HG03432 (cell line): ENCODE results near the gene POLN.
"Not testable (repeated sequence)": the region's sequence is repeated elsewhere in the genome, so short reads cannot be mapped to it uniquely, and the experiment has no call there.

ENCODE experiments used
- ATAC-seq: cut with Tn5 transposase; IDR thresholded peaks from one replicate; pipeline ENCODE4 v1.9.1; 2021; ENCODE audit warnings: mild to moderate bottlenecking, moderate library complexity; ENCODE audit not compliant: unreplicated experiment

Gene POLN

DNA sequence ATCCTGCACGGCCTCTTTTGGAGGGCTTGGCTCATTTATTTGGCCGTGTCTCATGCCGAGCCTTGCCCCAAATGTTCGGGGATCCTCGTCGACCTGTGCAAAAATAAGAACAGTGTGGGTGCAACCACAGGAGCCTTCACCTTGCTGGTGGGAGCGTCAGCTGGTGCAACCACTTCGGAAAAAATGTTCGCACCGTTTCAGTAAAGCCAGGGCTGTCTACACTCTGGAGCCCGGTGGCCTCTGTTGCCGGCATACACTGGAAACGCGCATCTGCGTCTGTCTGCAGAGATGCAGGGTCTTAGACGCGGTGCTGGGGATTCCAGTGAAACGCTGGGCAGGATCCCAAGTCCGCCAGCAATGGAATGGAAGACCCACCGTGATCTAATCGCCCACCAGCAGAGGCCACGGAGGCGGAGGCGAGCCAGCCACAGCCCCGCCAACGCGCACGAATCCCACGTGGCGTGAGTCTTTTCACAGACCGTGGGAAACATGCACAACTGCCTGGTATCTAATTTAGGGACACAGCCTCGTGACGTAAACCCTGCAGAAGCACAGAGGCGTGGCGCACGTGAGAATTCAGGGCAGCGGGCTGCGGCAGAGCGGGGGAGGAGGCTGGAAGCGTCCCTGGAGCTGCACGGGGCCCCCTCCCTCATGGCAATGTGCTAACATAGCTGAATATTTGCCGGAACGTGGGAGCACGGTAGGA lies 33.8 kb upstream of the POLN start:
- no peak for ATAC-seq

DNA sequence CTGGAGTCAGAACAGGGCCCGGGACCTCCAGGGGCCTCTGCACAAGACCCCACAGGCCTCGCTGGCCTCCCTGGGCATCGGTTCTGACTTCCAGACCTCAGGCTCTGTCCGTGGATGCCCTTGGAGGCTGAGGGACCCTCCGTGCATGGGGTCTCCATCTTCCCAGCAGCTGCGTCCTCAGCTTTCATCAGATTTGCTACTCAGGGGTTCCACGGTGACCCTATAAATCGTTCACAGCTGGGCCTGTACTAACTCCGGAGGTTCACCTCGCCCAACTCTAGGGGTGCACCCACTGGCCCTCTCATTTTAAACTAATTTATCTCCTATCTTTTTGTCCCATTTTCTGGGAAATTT lies 33.1 kb upstream of the POLN start:
- not testable (repeated sequence) for ATAC-seq

DNA sequence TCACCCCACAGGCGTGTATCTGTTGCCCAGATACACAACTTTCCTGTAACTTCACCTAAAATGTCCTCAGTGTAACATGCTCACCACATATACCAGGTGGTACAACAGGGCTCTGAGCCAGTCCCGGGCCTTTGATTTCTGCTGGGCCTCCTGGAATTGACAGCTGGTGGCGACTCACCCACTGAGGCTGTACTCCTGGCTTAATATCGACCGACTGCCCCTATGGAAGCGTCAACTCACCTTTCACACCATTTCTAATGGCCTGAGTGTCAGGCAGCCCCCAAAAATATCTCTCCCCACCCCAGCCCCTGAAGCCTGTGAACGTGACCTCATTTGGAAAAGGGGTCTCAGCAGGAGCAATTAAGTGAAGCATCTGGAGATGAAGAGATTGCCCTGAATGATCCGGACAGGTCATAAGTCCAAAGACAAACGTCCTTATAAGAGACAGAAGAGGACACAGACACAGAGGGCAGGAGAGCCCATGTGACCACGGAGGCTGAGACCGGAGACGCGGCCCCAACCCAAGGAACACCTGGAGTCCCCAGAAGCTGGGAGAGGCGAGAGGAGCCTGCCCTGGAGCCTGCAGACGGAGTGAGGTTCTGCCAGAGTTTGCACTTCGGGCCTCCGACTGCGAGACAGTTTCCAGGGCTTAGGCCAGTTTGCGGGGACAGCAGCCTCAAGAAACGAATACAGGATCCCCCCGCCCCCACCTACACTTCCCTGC lies 32.6 kb upstream of the POLN start:
- ATAC-seq = no peak

DNA sequence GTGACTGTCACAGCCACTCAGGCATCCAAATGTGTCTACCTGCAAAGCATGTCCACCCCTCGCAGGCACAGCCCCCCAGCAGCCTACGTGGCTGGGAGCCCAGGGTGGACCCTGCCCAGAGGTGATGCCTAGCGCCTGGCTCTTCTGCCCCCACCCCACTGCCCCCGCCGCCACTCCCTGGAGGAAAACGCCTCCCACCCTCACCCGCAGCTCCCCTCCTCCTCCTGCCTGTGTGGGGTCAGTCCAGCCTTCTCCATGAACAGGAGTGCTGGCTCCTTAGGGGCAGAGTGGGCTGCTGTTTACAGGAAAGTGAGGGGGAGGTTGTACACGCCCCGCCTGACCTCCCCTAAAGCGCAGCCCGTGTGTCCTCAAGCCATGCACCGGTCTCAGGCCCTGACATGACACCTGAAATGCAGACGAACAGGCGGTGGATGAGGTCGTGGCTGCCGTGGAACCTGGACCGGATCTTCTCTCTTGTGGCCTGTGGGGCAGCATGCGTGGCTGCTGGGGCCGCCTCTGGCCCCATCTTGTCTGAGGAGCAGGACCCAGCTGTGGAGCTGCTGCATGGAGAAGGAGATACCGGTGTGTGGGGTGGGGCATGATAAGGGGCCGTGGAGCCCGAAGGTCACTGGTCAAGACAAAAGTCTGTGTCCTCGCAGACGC lies 31.9 kb upstream of the POLN start:
- ATAC-seq = no peak

DNA sequence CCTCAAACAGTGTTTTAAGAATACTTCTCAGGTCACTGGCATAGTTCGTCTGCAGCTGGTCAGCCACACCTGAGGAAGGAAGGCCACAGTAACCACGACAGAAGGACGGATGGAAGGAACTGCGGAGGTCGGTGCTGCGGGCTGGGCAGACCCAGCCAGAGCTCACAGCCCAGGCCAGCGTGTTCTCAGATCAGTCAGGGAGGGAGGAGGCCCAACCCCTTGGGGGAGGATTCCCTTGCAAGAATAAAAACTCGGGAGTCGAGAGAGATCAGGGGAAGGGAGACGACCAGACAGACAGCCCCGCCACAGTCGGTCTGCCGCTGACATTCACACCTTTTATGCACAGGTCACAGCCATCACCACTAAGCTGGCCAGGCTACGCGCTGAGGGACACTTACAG lies 31.3 kb upstream of the POLN start:
- ATAC-seq = no peak

DNA sequence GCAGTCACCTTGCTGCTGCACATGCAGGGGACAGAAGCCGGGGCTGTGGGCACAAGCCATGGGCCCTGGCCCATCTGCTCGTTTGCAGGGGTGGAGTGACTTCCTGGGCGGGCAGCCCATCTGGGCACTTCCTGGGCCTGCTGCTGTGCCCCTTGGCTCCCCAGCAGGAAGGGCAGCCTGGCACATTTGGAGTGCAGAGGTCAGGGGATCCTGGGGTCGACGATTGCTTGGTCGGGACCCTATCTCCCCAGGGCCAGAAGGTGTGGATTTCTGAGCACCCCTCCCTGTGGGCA lies 30.9 kb upstream of the POLN start:
- ATAC-seq = no peak

DNA sequence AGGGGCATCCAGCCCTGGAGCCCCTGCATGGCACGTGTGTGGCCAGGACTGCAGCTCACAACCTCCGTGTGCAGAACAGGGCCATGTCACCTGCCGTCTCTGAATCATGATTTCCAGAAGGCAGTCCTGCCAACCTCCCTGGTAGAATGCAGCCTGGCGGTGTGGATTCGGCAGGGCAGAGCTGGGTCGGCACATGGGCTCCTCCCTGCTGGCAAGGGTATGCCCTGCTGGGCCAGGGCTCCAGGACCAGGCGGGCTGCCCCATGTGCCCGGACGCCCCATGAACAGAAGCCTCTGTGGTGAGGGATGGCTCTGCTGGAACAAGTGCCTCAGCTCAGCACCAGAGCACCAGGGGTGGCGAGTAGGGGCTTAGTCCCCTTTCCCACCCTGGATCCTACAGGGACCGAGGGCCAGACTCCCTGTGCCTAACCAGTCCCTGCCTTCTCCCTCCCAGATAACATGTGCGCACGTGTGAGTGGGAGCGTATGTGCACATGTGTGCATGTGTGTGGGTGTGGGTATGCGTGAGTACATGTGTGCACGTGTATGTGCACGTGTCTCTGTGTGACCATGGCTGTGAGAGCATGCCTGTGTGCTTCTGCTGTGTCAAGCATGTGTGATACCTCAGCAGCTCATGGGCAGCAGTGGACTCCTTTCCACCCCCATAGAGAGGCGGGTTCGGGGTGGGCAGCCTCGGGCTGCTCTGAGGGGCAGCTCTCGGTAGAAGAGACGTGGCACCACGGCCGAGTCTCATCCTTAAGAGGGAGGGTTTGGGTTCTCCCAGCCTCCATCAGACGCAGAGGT lies 30.3 kb upstream of the POLN start:
- ATAC-seq = no peak

DNA sequence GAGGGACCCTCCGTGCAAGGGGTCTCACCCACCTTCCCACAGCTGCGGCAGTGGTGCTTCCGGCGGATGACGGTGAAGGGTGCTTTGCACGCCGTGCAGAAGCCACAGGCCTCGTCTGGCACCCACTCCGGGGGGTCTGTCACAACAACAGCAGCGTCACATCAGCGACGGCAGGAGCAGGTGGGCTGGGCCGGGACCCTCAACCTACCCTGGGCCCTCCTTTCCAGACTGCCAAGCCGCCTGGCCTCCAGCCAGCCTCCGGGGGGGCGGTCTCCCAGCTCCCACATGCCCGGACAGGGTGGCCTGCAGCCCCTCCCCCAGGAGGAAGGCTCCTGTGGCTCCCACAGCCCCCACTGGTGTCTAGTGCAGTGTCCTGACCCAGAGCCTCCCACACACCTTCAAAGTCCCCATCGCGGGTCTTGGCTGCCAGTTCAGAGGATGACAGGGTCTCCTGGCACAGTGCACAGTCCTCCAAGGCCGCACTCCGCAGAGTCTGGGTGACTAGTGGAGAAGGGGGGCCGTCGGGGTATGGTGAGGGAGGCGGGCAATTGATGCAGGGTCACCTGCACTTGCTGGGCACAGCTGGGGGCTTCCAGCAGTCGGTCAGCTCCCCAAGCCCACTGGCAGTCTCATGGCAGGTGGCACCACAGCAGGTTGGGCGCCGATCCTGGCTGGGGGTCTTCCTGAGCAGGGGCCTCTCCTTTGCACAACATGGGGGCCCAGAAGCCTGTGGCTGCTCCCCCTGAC lies 29.5 kb upstream of the POLN start:
- ATAC-seq = no peak

DNA sequence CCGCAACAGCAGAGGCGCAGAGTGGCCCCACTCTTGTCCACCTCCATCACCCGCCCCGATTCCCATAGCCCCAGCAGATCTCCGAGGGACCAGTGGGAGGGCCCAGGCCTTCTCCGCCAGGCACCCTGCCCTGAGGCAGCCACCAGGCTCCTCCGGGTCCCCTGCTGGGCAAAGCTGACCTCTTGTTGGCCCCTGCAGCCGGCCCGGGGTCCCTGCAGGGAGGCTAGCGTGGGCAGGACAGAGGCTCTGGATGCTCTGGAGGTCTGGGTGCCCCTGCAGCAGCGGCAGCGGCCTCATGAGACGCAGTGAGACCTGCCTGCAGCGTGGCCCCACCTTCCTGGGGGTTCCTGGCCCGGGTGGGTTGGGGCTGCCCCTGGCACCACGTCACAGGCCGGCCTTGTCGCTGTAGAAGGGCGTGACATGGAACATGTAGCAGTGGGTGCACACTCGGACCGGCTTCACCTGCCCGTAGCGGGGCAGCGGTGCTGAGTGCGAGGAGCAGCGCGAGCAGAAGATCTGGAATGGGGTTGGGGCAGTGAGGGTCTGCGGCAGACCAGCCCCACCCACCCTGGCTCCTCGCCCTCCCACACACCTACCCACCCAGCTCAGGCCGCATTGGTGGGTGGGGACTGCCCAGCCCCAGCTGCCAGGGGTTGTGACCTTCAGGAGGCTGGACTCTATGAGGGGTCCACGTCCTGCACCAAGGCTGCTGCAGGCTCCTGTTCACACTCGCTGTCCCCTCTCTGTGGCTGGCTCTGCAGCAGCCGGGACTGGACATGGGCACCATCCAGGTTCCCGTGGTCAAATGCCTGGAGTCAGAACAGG lies 28.6 kb upstream of the POLN start:
- no peak for ATAC-seq

DNA sequence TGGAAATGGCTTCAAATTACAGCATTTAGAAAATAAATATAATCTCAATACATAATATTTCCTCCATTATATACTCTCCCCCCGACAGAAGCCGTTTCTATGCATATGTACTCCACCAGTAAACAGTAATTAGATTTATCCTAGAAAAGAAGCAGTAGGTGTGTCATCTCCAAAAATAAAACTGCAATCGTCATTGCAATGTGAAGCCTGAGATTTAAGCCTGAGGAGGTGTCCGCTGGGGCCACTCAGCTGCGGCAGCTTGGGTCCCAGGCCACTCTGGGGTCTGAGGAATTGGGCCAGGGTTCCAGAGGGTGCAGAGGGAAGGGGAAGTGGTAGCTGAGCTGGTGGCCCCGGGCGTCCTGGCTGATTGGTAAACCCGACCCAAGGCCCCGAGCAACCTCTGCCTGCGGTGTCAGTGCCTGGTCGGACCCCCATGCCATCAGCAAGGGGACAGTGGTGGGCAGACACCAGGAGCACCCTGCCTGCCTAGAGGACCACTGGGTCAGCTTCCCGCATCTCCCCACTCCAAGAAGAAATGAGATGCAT lies 27.8 kb upstream of the POLN start:
- ATAC-seq = no peak

DNA sequence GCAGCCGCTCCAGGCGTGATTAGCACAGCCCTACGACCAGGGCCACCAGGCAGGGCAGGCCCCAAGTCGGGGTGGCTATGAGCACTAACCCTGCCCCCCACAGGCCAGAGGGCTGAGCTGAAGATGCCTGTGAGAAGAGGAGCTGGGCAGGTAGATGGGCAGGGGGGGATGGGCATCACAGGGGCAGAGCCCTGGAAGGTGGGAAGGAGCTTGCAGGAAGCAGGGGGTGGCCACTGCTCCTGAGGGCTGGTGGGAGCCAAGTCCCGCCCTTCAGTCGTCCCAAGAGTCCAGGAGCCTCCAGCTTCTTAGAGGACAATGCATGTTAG lies 27.2 kb upstream of the POLN start:
- ATAC-seq = no peak

DNA sequence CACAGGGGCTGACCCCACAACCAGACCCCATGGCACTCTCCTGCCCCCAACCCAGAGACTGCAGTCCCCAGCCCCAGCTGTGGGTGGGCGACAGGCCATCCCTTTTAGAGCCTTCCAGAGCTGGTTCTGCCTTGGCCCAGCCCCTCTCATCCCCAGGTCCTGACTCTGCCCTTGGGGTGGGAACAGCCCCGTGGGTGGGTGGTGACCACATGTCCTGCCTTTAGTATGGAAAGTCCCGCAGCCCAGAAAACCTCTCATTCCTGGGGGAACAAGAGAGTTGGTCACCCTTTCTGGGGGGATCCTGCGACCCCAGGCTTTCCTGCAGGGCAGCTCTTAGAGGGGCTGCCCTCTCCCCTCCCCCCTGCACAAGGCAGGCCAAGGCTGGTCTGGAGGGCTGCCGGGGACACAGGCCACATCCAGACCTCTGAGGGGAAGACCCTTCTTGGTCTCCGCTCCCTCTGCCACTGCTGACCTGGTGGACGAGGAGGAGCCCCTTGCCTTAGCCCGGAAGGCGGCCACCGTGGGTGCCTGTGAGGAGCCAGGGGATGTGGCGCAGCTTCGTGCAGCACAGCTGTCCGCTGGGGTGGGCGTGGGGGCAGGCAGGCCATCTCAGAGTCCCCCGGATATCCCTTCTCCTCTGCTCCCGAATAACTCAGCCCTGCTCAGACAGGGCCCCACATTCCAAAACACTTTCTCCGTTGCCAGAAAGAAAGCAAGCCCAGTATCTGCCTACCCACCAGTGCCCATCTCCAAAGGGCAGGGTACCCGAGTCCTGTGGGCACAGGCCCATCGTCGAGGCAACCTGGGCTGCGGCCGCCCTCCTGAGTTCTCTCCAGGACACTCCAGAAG lies 26.7 kb upstream of the POLN start:
- no peak for ATAC-seq

DNA sequence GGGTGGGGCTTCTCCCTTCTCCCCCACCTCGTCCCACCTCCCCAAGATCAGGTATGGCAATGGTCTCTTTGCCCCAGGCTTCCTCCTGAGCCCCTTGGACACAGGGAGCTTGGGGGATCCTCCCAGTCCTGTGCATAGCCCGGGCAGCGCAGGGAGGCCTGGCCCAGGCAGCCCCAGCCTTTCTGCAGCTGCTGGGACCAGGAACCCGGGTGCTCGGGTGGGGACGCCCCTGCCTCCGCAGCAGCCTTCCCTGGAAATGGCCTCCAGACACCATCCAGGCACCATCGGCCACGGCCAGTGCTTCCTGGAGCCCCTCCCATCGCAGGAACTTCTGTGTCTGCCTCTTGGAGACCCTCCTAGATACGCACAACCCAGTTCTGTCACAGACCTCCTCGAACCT lies 25.9 kb upstream of the POLN start:
- no peak for ATAC-seq

DNA sequence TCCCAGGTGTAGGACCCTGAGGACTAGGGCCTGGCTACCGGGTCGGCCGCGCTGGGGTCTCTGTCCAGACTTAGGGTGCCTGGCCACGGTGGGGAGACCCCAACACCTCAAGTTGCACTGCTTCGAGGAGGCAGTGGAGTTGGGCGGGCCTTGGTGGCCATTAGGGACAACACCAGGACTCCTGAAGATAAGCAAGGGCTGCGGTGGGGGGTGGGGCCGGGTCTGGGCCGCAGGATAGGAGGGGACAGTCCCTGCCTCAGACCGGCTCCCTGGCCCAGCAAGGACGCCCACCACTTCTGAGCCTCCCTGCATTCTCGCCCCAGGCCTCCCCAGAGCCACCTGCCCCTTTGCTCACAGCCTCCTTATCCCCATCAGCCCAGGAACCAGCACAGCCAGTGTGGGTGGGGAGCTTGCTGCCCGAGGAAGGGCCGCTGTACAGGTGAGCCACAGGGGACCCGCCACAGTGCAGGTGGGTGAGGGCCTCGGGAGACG lies 25.4 kb upstream of the POLN start:
- no peak for ATAC-seq

DNA sequence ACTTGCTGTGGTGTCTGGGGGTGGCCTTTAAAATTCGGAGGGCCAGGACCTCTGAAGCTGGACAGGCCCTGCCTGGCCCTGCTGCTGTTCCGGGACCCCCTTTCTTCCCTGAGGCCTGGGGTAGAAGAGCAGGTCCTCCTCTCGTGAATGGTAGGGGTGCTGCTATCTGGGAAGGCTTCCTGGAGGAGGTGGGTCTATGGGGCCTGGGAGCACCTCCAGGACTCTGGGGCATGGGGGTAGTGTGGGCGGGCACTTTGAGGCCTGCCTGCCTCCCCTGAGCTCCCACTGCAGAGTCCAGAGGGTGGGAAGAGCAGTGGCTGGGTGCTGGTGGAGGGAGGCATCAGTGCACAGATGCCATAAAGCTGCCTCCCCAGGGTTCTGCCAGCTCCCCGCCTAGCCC lies 24.9 kb upstream of the POLN start:
- no peak for ATAC-seq

DNA sequence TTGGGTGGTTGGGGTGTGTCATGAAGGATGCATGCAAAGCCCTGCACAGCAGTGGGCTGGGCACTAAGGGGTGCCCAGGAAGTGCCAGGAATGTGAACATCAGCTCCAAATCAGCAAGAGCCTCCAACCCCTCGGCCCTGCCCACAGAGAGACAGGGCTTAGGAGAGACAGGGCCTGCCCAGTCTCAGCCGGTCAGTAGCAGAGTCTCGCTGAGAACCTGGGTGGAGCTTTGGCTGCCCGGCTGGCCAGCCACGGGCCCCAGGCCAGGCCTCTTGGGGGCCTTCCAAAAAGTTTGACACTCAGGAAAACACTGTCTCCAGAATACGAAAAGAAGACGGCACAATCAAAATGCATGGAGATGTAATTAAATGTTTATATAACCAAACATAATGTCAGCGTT lies 24.3 kb upstream of the POLN start:
- ATAC-seq = no peak

DNA sequence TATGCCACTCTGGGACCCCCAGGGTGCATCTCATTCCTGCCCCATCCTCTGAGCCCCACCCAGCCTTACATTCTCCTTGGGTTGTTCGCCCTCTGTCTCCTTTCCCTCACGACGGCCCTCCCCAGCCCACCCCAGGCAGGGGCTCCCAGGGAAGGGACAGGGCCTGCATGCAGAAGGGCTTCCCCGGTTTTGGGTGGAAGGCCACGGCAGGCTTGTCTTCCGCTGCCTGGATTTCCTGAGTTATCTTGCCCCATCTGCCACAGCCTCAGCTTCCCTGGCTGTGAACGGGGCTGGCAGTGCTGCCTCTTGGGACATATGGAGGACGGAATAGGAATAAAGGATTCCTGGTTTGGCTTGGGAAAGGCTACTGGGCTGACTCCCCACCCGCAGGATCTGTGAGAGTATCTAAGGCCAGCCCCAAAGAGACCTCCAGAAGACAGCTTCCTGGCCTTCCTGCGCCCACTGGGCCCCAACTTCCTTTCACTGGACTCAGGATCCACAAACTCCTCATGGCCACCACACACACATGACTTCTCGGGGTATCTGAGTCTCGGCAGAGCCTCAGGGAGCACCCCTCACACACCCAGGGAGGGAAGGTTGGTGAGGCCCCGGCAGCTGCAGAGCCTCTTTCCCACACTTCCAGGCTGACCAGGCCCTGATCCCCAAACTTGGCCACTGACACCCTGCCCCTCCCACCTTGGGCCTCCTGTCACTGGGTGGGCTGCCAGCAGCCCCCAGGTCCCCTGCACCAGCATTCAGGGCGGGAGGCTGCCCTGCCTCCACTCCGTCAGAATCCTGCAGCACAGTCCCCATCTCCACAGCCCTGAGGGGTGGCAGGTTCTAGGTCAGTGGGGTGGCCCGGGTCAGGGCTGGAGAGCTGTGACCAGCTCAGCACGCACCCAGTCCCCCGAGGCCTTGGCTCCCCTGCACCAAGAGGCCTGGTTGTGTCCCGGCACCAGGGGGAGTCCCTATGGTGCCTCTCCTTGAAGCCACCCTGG lies 23.5 kb upstream of the POLN start:
- ATAC-seq = no peak
